Amygdala (tissue), 56 donors: ENCODE data around the gene ANAPC7.

Experiments
- DNase-seq, 56 donors: peaks; one replicate each; lab custom pipeline; 2025; lab: John Stamatoyannopoulos, UW

Gene ANAPC7

DNA sequence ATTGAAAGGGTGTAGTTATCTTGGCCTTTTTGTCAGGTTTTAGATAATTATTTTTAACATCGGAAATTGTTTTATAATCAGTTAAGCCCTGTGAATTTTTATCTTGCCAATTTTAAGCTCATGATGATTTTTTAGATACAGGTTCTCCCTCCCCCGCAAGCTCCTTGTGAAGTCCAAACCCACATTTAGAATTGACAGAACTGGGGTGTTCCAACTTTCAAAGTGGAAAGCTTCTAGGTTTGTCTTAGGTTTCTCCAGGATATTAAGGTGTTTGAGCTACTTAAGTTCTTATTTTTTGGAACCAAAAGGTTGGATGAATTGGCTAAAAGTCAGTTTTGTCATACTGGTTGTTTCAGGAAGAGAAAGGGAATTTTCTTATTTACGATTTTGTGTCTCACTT, 73.4 kb downstream of the ANAPC7 start:
- no peak for DNase-seq

DNA sequence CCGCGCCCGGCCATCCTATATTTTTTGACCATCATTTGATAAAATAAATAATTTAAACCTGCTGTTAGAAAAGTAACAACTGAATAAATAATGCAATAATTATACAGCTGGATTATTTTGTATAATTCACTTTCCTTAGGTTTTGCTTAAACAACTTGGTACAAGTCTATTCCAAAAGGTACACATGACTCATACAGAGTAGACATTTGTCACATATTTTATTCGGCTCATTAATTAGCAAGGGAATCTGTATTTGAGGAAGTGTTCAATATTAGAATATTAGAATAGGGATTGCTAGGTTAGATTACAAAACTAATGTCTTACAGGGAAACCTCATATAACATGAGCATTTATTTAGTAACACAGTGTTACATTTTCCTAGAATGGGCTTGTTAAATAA, 73.8 kb downstream of the ANAPC7 start:
- DNase-seq: no peak
